HG02759 (cell line): ENCODE data around the gene STK17A.

ENCODE experiments used
- ATAC-seq: cut with Tn5 transposase; IDR thresholded peaks from one replicate; pipeline ENCODE4 v1.9.1; 2021; ENCODE audit warnings: mild to moderate bottlenecking, moderate library complexity; ENCODE audit not compliant: unreplicated experiment

STK17A gene

DNA sequence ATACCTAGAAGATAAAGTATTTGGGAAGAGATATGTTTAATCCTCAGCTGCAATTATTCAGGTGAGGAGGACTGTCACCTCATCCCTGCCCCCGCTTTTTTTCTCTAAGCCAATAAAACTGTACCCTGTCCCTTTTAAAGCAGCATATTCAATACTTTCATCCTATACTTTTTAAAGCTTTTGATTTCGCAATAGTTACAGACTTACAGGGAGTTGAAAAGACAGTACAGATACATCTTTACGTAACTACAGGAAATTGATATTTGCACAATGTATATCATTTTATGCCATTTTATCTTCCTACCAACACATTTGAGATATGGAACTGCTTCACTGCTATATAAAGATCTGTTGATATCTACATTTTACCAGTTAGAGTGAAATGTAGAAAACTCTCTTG is 47.6 kb downstream of the STK17A start:
- ATAC-seq: no peak

DNA sequence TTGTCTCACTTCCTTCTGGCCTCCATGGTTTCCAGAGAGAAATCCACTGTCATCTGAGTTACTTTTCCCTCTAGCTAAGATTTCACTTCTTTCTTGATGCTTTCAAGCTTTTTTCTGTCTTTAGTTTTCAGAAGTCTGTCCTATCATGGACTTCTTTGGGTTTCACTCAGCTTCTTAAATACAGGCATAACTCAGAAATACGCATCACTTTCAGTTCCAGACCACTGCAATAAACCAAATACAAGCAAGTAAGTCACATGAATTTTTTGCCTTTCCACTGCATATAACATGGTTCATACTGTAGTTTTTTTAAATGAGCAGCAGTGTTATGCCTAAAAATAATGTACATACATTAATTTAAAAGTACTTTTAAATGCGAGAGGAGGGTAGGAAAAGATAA is 48.7 kb downstream of the STK17A start:
- ATAC-seq: no peak

DNA sequence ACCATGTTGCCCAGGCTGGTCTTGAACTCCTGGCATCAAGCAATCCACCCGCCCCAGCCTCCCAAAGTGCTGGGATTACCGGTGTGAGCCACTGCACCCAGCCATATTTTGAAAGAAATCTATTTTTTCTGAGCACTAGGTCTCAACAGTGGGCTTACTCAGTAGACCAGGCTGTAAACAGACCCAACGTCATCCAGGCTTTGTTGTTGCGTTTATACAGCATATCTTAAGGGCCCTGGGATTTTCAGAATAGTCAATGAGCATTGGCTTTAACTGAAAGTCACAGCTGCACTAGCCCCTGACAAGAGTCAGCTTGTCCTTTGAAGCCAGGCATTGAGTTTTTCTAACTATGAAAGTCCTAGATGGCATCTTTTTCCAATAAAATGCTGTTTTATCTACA is 49.8 kb downstream of the STK17A start:
- no peak for ATAC-seq

DNA sequence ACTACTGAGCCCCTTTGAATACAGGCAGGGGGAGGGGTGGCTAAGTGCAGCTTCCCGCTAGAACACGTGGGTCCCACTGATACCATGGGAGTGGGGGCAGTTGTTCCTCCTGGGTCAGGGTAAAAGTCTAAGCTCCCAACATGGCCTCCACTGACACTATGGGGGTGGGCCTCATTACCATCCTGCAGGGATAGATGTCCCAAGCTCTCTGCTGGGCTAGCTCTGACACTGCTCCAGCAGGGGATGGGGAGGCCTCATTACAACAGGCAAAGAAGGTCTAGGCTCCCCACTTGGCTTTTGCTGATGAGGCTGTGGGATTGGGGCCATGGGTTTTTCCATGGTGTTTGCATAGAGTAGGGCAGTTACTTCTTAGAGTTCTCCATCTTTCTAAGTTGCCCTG is 51.5 kb downstream of the STK17A start:
- ATAC-seq: no peak

DNA sequence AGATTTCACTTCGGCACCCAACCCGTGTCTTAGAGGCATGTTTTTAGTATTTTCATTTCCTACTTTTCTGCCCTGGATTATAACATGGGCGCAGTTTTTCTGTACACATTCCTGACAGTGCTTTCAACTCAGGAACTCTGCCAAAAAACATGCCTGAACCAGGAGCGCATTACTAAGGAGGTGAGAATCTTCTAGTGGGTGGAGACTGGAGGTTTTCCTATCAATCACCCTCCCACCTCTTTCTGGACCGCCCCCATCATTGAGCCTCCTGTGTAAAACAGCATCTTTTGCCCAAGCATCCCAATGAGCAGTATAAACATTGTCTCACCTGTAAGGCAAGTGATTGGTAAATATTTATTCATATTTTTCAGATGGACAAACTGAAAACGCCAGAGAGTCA is 53.2 kb downstream of the STK17A start:
- no peak for ATAC-seq

DNA sequence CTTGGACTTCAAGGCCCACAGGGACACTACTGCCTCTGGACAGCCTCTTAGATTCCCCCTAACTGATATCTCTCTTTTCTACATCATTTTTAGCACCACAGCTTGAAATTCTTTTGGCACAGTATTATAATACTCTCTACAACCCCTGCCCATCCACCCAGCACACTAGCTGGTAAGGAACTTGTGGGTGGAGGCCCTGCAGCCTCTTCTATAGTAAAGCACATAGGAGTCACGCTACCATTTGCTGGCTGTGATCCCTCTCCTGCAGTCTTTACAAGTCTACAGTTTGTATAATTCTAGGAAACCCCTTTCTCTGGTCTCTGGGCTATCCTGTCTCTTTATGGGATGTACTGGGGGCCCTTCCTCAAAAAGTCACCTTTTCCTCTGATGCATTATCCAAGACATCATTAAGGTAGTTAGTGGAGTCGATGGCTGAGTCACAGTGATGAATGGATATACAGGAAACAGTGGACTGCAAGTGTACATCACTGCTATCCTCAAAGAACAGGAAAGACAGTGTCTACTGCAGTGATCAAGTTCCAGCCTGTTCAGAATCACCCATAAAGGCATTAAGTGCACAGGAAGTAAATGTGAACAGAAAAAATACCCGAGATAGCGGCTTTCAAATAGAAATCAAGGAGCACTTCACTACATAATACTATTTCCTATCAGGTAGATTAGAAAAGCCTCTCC is 54.4 kb downstream of the STK17A start:
- ATAC-seq: no peak

DNA sequence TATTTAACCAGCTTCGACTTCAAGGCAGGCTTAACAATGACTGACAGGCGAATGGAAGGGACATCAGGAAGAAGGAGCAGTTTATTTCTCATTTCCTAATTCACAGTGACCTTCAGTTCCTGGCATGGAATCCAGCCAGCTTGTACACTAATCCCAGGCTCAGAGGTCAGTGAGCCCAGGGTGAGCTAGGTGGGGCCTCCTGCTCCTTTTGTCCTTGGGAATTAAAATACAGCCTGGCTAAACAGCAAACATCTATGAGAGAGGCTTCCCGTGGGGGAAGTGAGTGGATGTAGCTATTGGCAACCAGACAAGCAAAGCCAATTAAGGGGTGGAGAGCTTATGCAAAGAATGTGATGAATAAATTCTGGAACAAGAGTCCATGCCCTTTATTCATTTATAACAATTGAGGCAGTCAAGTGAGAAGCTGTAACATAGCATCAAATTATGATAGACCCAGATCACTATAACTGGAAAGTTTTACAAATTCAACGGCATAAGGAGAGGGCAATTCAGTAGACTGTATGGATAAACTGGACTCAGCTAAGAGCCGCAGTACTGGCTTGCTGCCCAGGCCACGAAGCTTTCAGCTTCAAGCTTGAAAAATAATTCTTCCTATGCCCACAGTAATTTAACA is 57.1 kb downstream of the STK17A start:
- no peak for ATAC-seq

DNA sequence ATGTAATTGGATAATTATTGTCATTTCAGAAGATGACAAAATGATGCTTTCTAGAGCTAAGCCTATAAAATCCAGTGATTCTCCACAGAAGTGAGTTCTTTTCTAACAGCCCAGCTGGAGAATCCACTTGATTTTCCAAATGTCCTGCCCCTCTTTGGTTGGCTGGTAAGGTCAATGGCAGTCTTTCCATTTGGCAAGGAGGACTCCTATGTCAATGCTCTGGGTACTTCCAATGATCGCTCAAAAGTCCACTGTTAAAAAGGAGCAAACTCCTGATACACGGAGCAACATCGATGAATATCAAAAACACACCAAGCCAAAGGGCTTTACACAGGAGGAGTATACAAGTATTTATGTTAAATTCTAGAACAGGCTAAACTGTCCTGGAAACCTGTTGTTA is 57.8 kb downstream of the STK17A start:
- no peak for ATAC-seq

DNA sequence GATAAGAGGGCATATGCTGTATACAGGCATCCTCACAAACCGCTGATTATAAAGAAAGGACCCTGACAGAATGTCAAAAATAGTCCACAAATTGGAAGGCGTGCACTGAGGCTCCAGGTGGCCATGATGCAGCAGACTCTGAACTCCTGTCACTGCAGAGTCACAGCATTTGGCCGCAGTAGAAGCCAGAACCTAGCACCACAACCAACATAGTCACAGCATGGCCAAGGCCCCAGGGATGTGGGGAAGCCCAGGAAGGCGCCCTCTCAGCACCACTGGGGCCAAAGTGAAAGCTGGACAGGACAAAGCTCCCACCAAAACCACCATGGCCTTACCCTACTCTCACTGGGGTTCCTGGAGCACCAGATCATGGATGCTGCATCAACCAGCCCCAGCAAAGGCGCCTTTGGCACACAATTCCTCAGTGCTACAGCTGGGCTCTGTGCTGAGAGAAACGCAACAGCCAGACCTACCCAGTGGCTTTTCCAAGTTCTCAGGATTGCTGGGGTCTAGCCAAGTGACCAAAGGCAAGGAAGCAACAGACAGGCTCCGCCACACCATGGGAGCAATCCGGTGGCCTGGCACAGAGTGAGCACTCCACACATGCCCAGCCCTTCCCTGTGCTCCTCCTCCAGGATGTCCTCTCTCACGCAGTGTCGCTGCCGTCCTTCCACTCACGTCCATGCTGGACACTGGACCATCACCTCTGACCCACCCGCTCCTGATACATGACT is 60.2 kb downstream of the STK17A start:
- ATAC-seq: no peak

DNA sequence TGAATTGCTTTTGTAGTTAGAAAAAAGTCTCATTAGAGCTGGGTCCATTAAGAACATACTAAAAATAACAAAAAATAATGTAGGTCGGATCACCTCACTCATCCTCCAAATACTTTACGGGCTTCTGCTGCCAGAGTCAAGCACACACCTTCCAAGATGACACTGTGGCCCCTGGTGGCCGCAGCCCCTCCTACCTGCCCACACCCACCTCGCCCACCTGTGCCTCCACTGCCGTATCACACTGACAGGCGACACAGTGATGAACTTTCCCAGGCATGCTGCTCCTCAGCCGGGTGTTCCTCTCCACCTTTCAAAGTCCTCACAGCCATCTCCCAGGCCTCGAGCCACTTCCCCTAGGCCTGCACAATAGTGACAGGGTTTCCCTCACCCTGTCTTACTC is 60.9 kb downstream of the STK17A start:
- no peak for ATAC-seq

DNA sequence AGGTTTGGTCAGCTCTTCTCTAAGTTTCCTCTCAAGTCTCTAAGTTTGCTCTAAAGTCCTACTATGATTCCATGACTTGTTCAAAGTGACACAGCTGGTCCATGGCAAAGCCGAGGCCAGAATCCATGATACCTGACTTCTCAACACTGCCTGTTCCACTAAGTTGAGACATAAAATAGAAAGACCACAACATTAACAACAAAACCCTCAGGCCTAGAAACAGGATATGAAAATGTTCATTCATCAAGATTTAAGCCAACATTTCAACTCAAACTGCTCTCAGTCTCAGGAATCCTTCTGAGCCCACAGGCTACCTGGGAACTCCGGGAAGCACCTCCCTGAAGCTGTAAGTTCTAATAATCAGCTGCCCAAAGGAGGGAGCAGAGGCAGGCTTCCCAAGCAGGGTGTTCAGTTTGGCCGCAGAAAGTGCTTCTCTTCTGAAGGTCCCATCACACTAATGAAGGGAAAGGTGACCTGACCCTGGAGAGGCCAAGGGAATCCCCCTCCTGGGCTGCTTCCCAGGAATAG is 62.9 kb downstream of the STK17A start:
- ATAC-seq: no peak

DNA sequence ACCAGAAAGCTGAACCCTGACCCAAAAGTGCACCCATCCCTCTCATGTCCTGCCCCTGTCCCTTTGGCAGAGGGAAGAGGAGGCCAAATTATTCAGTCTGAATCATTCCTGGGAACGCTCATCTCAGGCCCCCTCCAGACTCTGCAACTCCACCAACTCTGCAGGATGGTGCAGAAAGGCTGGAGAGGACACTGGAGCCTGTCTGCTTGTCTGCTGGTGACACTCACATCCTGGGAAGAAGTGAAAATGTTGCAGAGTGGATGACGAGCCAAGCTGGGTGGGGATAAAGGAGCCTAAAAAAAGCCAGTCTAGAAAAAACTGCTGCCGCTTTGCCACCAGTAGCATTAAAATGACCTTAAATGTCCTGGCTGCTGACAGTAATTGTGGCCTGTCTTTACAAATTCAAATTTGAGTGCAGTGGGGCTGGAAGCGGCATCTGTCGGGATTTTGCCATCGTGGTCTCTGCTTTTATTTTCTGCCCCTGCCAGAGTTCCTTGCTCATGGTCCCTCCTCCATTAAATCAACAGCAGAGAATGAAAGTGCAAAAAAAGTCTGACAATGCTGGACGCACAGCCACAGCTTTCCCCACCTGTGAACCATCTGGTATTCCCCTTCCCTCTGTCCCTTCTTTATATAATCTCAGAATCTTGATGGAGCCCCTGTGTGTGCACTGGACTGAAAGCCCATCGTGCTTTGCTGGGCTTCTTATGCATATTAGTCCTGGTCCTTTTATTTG is 63.9 kb downstream of the STK17A start:
- no peak for ATAC-seq

DNA sequence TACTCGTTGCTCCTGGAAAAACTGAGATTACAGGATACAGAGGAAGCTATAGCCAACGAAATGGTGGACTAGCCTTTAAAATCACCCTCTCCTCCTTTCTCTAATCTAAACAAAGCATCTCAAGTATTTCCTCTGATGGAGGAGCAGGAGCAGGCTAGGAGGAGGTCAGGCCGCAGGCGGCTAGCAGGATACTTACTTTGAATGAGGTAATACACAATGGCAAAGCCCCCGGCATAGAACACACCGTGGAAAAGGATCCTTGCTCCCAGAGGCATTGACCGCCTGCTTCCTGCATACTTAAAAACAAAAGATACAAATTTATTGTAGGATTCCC is 64.4 kb downstream of the STK17A start:
- no peak for ATAC-seq

DNA sequence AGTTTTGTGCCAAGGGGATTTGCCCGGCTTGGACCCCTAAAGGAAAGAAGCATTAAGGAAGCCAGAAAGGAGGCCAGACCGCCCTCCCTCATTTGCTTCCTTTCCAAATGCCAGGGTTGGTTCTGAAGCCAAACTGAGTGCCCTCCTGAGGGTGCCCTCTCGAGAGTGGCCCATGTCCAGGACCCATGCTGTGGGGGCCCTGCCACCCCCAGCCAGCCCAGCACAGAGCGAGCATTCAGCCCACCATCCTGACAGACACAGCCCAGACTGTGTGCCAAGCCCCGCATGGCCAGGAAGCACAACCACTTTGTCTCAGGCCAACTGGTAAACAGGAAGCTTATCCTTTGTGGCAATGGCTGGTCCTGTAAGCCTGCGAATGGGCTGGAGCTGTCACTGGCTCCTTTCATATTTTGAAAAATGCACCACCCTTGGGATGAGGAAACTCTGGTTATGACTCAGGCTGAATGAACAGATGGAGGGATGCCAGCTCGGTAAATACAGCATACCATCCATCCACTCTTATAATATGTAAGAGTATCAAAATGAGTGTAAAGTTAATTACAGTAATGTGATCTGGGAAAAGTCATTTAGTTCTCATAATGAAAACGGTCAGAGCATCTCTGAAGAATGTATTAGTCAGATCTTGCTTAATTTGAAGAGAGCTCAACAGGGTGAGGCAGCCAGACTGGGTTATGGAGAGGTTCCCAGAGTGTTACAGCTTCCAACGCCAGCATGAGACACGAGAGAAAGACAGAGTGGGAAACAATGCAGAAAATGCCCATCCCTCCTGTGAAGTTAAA is 65.0 kb downstream of the STK17A start:
- peak; percentile 25 for ATAC-seq

DNA sequence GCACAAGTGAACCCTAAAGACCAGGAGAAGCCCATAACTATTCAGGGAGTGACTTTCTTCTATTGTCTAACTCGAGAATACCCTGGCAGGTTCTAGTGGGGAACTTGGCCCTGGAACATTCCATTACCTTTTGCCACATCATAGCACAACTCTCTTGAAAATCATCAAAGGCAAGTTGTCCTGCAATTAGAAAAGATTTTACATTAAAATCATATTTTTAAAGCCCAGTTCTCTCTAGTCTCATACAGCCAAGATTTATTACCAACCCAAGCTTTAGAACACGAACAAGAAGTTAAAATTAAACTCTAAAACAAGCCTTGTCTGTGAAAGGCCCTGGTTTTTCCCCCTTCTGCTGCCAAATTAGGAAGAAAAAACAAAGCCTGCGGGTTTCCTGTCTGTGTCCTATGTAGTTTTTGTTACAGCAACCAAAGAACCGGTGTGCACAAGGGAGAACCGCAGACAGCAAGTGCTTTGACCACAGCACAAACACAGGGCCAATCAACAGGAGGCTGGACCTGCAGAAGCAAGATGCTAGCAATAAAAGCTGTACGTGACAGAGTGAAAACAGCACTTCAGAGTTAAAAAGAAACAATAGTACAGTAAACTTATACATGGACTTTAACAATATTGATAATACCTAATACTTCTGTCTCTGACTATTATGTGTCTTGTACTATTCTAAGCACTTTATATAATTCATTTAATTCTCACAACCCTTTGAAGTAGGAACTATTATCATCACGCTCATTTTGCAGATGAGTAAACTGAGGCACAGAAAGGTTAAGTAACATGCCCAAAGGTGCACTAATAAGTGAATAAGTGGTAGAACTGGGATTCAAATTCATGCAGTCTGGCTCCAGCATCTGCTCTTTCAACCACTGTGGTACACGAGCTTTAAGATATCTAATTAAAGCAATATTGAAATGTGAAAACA is 65.8 kb downstream of the STK17A start:
- peak; percentile 67 for ATAC-seq

DNA sequence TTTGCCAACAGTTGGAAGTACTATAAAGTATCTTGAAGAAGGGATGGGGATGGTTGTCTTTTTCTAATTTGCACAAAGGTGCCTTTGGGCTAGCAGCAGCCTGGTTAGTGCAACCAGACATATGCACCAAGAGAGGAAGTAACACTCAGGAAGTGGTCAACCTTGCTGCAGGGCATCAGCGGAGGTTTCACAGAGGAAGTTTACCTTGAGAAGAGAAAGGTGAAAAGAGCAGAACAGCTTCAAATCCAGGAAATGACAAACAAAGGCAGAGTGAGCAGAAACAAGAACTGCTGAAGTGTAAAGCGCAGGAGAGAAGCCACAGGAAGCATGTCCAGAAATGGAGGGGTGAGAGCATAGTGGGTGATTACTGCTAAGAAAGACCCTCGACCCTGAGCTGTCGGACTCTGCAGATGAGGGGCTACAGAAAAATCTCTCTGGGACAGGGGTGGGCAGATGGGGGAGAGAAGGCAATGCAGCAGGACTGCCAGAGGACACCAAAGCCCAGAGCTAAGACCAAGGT is 66.9 kb downstream of the STK17A start:
- peak; percentile 69 for ATAC-seq

DNA sequence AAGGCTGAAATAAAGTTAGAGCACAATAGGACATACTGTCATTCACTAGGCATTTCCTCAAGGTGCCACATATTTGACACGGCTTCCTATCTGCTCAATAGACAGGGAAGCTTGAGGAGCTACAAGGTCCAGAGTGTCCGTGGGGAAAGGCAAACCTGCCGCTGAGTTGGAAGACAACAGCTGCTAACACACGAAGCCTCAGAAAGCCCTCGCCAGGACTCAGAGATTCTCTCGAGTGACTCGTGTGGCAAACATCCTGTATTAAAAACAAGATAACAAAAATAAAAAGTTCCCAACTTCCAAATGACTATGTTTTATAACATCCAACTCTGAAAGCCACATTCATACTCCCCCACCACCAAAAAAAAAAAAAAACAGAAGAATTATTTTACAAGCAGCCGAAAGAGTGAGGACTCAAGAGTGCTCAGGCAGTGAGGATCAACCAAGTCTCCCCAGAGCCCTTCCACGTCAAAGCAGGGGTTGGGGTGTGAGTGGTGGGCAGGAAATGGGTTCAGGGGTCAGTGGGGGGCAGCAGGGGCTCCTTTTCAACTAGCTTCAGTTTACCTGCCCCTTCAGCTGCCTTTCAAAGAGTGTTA is 67.6 kb downstream of the STK17A start:
- no peak for ATAC-seq

DNA sequence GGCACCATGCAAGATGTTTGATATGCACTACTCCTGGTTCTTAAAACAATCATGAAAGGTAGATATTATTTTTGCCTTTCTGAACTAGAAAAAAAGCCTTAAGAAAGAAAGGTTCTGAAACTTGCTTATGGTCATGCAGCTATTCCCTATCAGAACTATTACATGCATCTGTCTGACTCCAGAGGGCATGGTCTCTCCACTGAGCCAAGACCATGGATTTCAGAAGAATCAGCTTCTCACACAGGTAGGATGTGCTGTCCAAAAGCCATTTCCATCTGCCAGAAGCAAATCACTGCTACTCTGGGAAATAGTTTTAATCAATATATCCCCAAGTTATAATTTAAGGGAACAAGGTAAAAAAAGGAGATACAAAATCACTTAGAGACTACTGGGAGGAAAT is 69.5 kb downstream of the STK17A start:
- no peak for ATAC-seq

DNA sequence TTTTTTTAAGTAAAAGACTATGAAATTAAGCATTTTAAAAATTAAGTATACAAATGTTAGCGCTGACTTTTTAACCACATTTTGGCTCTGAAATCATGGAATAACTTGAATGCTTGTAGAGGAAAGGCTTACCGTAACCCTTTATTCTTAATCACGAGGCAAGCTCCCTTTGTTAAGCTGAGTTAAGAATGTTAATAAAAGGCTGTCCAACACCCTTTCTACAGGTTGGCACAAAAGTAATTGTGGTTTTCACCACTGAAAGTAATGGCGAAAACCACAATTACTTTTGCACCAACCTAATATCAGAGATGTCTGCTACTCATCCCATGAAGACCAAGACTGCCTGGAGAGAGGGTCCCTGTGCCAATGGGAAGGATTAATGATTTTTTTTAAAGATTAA is 70.6 kb downstream of the STK17A start:
- ATAC-seq: no peak
